Stomach (tissue), 9 donors: ENCODE results near the gene KRT7. TPM values are rescaled to one million over a fixed set of nuclear protein-coding genes. Genes with fewer than 3 reads are reported as not detected.
"Not testable (repeated sequence)": the region's sequence is repeated elsewhere in the genome, so short reads cannot be mapped to it uniquely, and the experiment has no call there.

Source experiments
- DNase-seq, 2 donors: peaks; one replicate each; pipeline versions ENCODE4 v3.0.0 to v3.0.0-alpha.2; 2013 to 2019
- H3K27ac ChIP-seq, 5 donors: fragments of 200-600 bp in 4 of 5; sonication (generic) in 4 of 5; one replicate each; pipeline ENCODE4 v1.5.1; 2013 to 2019; ENCODE audit warnings: mild to moderate bottlenecking in 1 of 5, moderate library complexity in 1 of 5
- H3K27me3 ChIP-seq, 3 donors: fragments of 200-600 bp; sonication (generic); one replicate each; pipeline ENCODE4 v1.5.1; 2017 to 2019; ENCODE audit warnings: mixed run types in 1 of 3
- H3K36me3 ChIP-seq, 4 donors: fragments of 200-600 bp; sonication (generic); 1 replicate in 3 of 4; 2 replicates in 1 of 4; pipeline ENCODE4 v1.5.1; 2016 to 2019
- H3K4me1 ChIP-seq, 4 donors: fragments of 200-600 bp; sonication (generic); one replicate each; pipeline ENCODE4 v1.5.1; 2016 to 2019
- H3K4me3 ChIP-seq, 4 donors: fragments of 200-600 bp; sonication (generic) in 3 of 4; one replicate each; pipeline ENCODE4 v1.5.1; 2016 to 2019; ENCODE audit warnings: mild to moderate bottlenecking in 1 of 4
- H3K9me3 ChIP-seq, 4 donors: fragments of 200-600 bp; sonication (generic); one replicate each; pipeline ENCODE4 v1.5.1; 2016 to 2019
- CTCF ChIP-seq, 7 experiments: fragments of 450-650 bp in 4 of 7; fragments of 200-600 bp in 3 of 7; sonication (generic) in 3 of 7; IDR thresholded peaks; one replicate each; pipeline ENCODE4 v1.5.1; 2016 to 2019; ENCODE audit warnings: antibody characterized with exemption in 7 of 7, control low read depth in 2 of 7, mild to moderate bottlenecking in 1 of 7
- EP300 ChIP-seq: sonication (generic); formaldehyde crosslinking; IDR thresholded peaks from one replicate; pipeline ENCODE4 v1.6.1; 2017; ENCODE audit warnings: antibody characterized with exemption
- POLR2A ChIP-seq, 4 donors: fragments of 450-650 bp; IDR thresholded peaks; one replicate each; pipeline ENCODE4 v1.6.1; 2016; ENCODE audit warnings: antibody characterized with exemption in 4 of 4, control low read depth in 2 of 4, mild to moderate bottlenecking in 1 of 4, moderate library complexity in 1 of 4
- POLR2AphosphoS5 ChIP-seq, 3 donors: sonication (generic); formaldehyde crosslinking; IDR thresholded peaks; one replicate each; pipeline ENCODE4 v1.6.1; 2016; ENCODE audit warnings: antibody characterized with exemption in 3 of 3
- WGBS, 5 donors: extraction: QIAGEN DNeasy Blood & Tissue Kit in 3 of 5; methylation state at CpG; one replicate each; pipeline versions ENCODE4 v1.1.5 to v1.1.7; 2013 to 2018; 5-methylcytosine and 5-hydroxymethylcytosine counted together
- intact Hi-C: fragments of 100-400 bp; cut with DNase I; formaldehyde crosslinking; loops from one replicate; pipeline ENCODE4 v1.15.1; 2023; ENCODE audit warnings: low total_unique reads
- polyA plus RNA-seq, 3 donors: library from polyadenylated mRNA; stranded (reverse); fragments of 200-250 nt; gene quantifications; one replicate each; pipeline ENCODE4 v1.2.3, GENCODE V29; 2013
- total RNA-seq, 5 donors: library from RNA; depleted of rRNA; stranded (reverse); fragments of >200 nt; gene quantifications; one replicate each; pipeline versions ENCODE4 v1.1.0 to v1.2.3, GENCODE V29; 2014 to 2016
- donor health status: healthy with polysubstance abuse.
- donor health status: Bipolar disorder and iron deficiency.
- donor health status: healthy.

The KRT7 gene
- total and polyA plus RNA-seq, 8 donors = 6.4 to 214 (median 117) TPM; not detected in 2

DNA sequence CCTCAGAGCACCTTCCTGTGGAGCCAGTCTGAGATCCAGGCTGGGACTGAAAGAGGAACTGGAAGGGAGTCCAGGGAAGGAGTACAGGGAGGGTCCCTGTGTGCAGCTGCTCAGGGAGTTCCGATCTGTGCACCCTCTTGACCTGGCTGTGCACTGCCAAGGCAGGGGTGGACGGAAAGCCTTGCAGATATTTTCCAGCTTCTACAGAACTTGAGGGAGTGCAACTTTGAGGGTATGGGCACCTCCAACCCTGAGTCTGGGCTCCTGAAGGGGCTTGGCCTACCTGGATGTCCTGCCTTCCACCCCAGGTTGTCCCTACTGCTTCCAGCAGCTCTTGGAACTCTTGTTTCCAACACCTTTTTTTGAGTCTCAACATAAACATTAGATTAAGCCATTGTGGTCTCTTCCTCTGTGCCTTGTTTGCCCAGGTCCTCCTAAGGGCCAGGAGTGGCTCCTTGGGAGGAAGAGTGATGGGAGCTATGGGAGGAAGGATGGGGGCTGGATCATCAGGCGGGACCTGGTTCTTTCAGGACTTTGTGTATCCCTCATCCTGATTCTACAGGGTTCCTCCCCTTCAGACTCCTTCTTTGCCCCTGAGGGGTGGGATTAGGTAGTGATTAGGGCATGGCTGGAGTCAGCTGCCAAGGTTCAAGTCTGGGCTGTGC is 3.5 kb downstream of the KRT7 start:
- no peak for TF ChIP-seq EP300
- no peak for TF ChIP-seq POLR2AphosphoS5 (IDR thresholded peaks at IDR 0.05)
- TF ChIP-seq POLR2A (IDR thresholded peaks at IDR 0.05) = no peak
- TF ChIP-seq CTCF (IDR thresholded peaks at IDR 0.05) = no peak
- no peak for DNase-seq
- WGBS, 5 donors = 70 to 94% (median 72%) methylated on average over 3 of the region's 3 CpGs
- Histone ChIP-seq H3K27ac (peak overlapping the region in 3 of 5 donors; percentile 57 to 71 (median 70)), H3K4me1 (peaks cover 17 to 40% (median 33%) of the 10 kb centered on the region in 4 donors), H3K27me3 (peaks cover 0 to 30% (median 20%) of the 10 kb centered on the region in 3 donors), H3K4me3 (no peak overlapping the region), H3K9me3 (no peaks in the 10 kb centered on the region), H3K36me3 (no peaks in the 10 kb centered on the region)
- intact Hi-C loops = no loop called here

DNA sequence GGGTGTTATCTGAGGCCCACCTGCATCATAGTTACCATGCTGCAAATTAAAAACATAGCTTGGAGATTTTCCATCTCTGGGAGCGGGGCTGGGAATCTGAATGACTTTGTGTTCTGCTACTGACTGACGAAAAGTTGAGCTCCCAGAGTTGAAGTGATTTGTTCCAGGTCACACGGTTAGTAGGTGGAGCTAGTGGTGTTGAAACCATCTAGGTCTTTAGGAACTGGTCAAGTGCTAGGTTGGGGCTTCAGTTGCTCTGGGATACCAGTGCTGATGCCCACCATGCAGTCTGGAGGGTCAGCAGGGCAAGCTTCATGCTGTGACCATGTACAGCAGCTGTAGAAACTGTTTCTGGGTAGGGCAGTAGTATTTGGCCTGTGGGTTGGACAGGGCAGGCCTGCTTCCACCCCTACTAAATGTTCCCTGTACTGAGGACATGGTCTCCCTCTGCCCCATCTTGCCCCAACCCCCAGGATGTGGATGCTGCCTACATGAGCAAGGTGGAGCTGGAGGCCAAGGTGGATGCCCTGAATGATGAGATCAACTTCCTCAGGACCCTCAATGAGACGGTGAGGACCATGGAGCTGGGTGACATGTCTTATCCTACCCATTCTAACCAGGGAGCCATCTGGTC is 5.3 kb downstream of the KRT7 start:
- H3K4me1 ChIP-seq = peaks cover 9 to 28% (median 22%) of the 10 kb centered on the region in 4 donors
- 86 to 91% (median 89%) methylated on average over 4 of the region's 4 CpGs for WGBS, 5 donors
- TF ChIP-seq POLR2A (IDR thresholded peaks at IDR 0.05) (no peak), CTCF (IDR thresholded peaks at IDR 0.05) (no peak), EP300 (no peak), POLR2AphosphoS5 (IDR thresholded peaks at IDR 0.05) (no peak)

DNA sequence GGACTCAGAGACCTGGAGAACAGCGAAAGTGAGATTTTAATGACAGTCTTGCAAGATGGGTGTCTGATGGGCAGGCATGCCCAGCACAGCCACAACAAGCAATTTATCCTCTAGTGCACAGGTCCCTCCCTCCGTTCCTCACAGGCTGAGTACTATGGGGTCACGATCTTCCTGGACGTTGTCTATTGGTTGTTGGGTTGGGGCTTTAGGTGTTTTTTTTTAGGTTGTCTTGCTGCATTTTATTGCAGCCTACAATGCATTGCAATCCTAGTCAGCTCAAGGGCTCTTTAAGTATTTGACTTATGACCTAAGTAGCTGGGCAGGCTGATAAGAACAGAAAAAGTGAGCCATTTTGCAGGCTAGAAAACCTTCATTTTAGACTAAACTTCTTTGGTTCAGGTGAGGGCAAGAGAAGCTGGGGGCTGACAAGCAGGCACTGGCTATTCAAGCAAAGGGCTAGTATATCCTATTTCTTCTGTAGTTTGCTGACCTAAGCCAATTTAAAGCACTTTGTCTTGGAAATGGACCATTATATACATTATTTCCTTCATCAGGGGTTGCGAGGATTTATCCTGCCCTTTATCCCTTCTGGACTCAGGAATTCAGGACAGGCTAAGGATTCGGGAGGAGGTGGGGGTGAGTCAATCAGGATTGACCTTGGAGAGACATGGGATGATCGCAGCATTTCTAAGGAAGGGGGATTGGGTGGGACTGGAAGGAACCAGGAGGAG is 6.0 kb downstream of the KRT7 start:
- Histone ChIP-seq H3K27me3 (peaks cover 0 to 4% (median 0%) of the 10 kb centered on the region in 3 donors), H3K36me3 (no peaks in the 10 kb centered on the region), H3K27ac (no peak overlapping the region), H3K4me1 (peaks cover 12 to 29% (median 24%) of the 10 kb centered on the region in 4 donors), H3K4me3 (no peak overlapping the region), H3K9me3 (no peaks in the 10 kb centered on the region)
- intact Hi-C loops = no loop called here
- DNase-seq = no peak
- TF ChIP-seq CTCF (IDR thresholded peaks at IDR 0.05) = no peak
- no peak for TF ChIP-seq EP300
- no peak for TF ChIP-seq POLR2A (IDR thresholded peaks at IDR 0.05)
- TF ChIP-seq POLR2AphosphoS5 (IDR thresholded peaks at IDR 0.05) = no peak
- WGBS, 5 donors = 78 to 86% (median 84%) methylated on average over 7 of the region's 7 CpGs

More for the DNA sequence above, 5.3 kb downstream of the KRT7 start:
- Histone ChIP-seq H3K9me3 (no peaks in the 10 kb centered on the region), H3K27me3 (peaks cover 0 to 12% (median 7%) of the 10 kb centered on the region in 3 donors), H3K36me3 (no peaks in the 10 kb centered on the region), H3K4me3 (no peak overlapping the region), H3K27ac (no peak overlapping the region)
- intact Hi-C loops = no loop called here
- no peak for DNase-seq

DNA sequence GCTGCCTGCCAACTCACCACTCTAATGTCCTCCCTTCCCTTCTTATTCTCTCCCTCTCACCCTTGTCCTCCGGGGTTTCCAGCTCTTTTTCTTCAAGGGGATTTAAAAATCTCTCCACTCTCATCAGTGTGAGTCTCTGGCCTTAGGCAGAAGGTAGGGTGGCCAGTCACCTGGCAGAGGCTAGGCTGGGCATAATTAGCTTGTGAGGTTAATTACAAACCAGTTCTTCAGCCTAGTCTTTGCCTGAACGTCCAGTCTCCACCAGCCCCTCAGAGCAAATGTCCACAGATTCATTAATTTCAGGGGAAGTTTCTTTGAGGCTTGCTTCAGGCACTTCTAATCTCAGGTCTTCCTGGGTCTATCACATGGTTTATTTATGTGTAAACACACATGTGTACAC is 6.7 kb downstream of the KRT7 start:
- no peaks in the 10 kb centered on the region for H3K36me3 ChIP-seq
- H3K27me3 ChIP-seq = no peaks in the 10 kb centered on the region
- DNase-seq = no peak
- intact Hi-C loops = no loop called here
- H3K27ac ChIP-seq = no peak overlapping the region
- H3K4me3 ChIP-seq = no peak overlapping the region
- 39 to 62% (median 48%) methylated on average over 2 of the region's 2 CpGs for WGBS, 5 donors
- no peaks in the 10 kb centered on the region for H3K9me3 ChIP-seq
- peaks cover 18 to 35% (median 30%) of the 10 kb centered on the region in 4 donors for H3K4me1 ChIP-seq
- TF ChIP-seq EP300 = no peak
- TF ChIP-seq POLR2A (IDR thresholded peaks at IDR 0.05) = no peak

DNA sequence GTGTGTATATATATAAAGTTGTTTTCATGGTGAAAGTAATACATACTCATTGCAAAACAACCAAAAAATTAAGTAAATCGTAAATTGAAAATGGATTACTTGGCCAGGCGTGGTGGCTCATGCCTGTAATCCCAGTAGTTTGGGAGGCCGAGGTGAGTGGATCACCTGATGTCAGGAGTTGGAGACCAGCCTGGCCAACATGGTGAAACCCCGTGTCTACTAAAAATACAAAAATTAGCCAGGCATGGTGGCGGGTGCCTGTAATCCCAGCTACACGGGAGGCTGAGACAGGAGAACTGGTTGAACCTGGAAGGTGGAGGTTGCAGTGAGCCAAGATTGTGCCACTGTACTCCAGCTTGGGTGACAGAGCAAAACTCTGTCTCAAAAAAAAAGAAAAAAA is 7.2 kb downstream of the KRT7 start:
- WGBS, 5 donors = 81 to 92% (median 91%) methylated on average over 6 of the region's 6 CpGs
- intact Hi-C loops, DNase-seq, H3K27me3 ChIP-seq, H3K36me3 ChIP-seq, H3K4me3 ChIP-seq, H3K9me3 ChIP-seq, H3K27ac ChIP-seq: not testable (repeated sequence)
- H3K4me1 ChIP-seq = peaks cover 18 to 35% (median 32%) of the 10 kb centered on the region in 4 donors
